HPDE6-E6E7 (cell line): ENCODE data around the gene TMPRSS11B.
"Not testable (repeated sequence)": the region's sequence is repeated elsewhere in the genome, so short reads cannot be mapped to it uniquely, and the experiment has no call there.

Experiments used
- DNase-seq: peaks from one replicate; pipeline ENCODE4 v3.0.0; 2011; ENCODE audit warnings: missing footprints; ENCODE audit errors: extremely low spot score

TMPRSS11B gene

GRCh38 chr4:68245594-68245993, at the start of gene TMPRSS11B:
Gene TMPRSS11B, minus strand, starts transcription at chr4:68245694. Its CDS starts 136 bp downstream, at chr4:68245558.
- no peak for DNase-seq

DNA sequence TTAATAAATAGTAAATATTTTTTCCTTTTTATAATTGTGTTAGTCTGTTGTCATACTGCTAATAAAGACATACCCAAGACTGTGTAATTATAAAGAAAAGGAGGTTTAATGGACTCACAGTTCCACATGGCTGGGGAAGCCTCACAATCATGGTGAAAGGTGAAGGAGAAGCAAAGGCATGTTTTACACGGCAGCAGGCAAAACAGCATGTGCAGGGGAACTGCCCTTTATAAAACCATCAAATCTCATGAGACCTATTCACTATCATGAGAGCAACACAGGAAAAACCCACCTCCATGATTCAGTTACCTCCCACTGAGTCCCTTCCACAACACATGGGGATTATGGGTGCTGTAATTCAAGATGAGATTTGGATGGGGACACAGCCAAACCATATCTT, 45.8 kb upstream of the TMPRSS11B start:
- DNase-seq, result no peak

DNA sequence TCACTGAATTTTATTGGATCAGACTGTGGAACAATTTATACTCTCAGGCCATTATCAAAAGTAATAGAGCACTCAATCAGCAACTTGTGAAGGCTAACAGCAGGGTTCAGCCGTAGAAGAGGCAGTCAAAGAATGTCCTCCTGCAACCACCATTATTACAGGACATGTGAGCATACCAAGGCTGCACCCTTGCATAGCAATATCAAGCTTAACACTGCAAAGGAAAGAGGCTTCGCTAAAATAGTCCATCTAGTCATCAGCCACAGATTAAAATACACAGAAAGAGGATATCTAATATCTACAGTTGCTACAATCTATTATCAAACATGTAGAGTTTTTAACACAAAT, 42.9 kb upstream of the TMPRSS11B start:
- no peak for DNase-seq

- DNase-seq, result no peak
Measured at GRCh38 chr4:68287704-68288392, 42.4 kb upstream of the TMPRSS11B start.

DNA sequence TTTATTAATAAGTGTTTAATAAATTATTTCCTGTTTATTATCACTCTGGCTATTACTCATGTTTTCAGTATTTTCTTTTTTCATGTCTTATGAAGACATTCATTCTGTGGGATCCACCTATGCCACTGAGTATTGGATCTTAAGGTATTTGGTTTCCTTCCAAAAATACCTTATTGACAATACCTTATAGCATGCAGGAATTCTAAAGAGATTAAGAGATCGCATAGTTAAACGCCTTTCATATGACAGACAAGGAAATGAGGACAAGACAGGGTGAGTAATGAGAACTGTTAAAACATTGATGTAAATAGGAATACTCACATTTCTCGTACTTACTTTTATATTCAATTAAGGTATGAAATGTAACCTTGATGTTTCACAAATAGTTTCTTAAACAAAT, 38.2 kb upstream of the TMPRSS11B start:
- DNase-seq, result peak; percentile 14

- no peak for DNase-seq
Measured at GRCh38 chr4:68283095-68283494, 37.6 kb upstream of the TMPRSS11B start.

GRCh38 chr4:68281796-68282740, 36.6 kb upstream of the TMPRSS11B start:
- DNase-seq, result not testable (repeated sequence)

GRCh38 chr4:68278029-68278428, 32.5 kb upstream of the TMPRSS11B start:
- DNase-seq, result no peak

GRCh38 chr4:68277627-68278026, 32.1 kb upstream of the TMPRSS11B start:
- DNase-seq, result no peak

DNA sequence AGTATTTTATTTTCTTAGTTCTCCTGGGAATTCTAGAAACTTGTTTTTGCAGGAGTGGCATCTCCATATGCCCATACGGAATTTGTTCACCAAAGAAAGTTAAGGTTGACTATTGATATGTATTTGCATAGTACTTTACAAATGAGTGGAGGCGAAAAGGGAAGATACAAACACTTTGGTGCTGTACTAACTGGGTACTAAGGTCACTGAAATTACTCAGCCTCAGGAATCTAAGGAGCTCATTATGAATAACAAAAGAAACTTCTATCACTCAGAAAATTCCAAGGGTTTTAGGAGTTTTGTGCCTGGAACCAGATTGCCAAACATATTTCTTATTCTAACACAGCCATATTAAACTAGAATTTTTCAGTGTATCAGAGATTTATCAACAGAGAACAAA, 27.4 kb upstream of the TMPRSS11B start:
- no peak for DNase-seq

- DNase-seq, result no peak
Measured at GRCh38 chr4:68272380-68272779, 26.9 kb upstream of the TMPRSS11B start.

GRCh38 chr4:68271851-68272357, 26.4 kb upstream of the TMPRSS11B start:
- peak; percentile 41 for DNase-seq

- DNase-seq, result no peak
Measured at GRCh38 chr4:68267433-68267944, 22.0 kb upstream of the TMPRSS11B start.

DNA sequence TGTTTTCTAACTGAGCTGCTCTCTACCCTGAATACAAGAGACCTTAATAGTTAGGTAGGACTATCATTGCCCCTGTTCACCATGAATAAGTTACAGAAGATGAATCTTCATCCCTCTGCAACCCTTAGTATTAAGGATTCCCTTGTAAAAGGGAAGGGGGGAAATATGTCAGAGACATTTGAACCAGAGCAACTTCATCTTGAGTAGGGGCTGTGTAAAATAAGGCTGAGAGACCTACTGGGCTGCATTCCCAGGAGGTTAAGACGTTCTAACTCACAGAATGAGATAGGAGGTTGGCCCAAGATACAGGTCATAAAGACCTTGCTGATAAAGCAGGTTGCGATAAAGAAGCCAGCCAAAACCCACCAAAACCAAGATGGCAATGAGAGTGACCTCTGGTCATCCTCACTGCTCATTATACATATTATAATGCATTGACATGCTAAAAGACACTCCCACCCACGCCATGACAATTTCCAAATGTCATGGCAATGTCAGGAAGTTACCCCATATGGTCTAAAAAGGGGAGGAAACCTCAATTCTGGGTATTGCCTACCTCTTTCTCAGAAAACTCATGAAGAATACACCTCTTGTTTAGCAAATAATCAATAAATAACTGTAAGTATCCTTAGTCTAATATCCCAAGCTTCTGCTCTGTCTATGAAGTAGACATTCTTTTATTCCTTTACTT, 19.5 kb upstream of the TMPRSS11B start:
- no peak for DNase-seq

DNA sequence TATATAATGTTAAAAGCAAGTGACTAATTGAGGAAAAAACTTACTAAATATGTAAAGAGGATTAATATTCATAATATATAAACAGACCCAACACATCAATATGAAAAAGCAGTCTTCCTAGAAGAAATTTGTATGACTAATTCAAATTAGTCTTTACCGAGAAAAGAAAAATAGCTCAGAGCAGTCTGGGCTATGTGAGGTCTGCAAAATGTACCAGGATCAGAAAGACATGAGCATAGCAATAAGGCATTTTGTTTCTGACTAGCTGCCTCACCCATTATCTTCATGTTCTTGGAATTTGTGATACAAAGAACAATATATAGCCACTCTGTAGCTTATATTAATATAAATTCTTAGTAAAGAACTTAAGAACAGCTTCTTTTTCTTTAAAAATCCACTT, 13.7 kb upstream of the TMPRSS11B start:
- no peak for DNase-seq

DNA sequence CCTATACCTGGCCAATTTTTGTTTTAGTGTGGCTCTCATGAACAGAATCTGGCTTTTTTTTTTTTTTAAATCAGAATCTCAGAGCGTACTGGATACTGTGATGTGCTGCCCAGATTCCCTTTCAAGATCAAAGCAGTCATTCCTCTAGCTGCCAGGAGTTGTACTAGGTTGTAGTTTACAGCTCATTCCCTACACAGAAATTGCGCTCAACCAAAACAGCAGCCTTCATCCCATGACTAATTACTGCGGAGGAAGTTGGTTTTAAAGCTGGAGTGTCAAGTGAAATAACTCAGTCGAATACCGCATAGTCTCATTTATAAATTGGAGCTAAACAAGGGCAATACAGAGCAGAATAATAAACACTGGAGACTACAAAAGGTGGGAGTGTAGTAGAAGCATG, 12.2 kb upstream of the TMPRSS11B start:
- DNase-seq, result no peak

DNA sequence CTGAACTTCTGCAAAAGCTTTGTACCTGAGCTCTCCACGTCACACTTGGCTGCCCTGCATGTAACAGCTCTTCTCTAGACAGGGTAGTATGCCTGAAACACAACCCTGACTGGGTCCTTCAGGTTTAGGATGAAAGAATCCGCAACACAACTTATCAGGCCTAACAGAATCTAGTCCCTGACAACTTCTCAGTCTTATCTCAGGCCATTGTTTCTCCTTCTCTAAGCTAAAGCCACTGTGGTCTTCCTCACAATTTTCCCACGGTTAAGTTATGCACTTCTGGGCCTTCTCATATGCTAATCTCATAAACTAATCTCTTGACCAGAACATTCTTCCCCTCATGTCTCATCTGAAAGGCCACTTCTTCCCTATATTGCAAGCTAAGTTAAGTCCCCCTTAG, 10.8 kb upstream of the TMPRSS11B start:
- no peak for DNase-seq

DNA sequence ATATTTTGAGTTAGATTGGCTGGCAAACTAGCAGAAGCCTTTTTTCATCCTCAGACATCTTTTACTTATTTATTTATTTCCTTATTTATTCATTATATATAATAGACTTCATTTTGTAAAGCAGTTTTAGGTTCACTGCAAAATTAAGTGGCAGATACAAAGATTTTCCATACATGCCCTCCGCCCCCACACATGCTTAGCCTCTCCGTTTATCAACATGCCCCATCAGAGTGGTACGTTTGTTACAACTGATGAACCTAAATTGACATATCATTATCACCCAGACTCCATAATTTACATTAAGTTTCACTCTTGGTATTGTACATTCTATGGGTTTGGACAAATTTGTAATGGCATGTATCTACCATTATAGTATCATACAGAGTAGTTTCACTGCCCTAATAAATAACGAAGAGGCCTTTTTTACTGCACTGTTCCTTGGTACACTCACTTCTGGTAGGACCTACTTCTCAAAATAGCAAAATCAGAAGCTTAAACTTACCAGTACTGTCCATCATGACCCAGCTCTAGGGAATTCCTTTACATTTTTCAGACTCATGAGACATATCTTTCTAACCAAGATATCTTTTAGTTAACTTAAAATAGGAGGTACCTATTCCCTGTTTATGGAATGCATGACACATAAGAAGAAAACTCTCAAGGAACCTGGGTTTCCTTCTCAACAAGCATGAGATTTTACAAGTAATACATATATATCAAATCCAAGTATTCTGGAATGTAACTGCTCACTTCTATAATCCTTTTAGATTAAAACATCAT, 4.8 kb upstream of the TMPRSS11B start:
- no peak for DNase-seq

- DNase-seq, result no peak
Measured at GRCh38 chr4:68249434-68249833, 3.9 kb upstream of the TMPRSS11B start.

- no peak for DNase-seq
Measured at GRCh38 chr4:68240620-68241019, 4.9 kb downstream of the TMPRSS11B start.

DNA sequence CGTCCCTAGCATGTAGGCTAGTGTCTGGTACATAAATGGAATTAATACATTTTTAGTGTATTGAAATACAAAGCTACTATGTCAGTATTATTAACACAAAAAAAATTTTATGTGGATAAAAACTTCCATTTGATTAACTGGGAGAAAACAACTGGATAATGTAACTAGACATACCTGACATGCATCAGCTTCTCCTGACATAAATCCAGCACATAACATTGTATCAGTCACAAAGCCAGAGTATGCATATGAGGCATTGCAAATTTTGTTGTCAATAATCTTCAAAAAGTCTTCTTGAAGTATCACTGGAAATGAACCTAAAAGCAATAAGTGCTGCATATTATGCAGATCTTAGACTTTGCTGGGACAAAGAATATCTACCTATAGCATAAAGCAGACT, 16.9 kb downstream of the TMPRSS11B start:
- no peak for DNase-seq
